PFSK-1 (cell line): Measurements from ENCODE around the gene TM9SF3.

Experiments
- FOXP2 ChIP-seq: optimal IDR thresholded peaks from 2 replicates; pipeline ENCODE3; 2011; ENCODE audit warnings: borderline replicate concordance, control low read depth, inconsistent platforms; ENCODE audit not compliant: insufficient read depth; ENCODE audit errors: extremely low read length, extremely low read depth
- POLR2AphosphoS5 ChIP-seq: IDR thresholded peaks from 2 replicates; pipeline ENCODE4 v1.6.1; 2012; ENCODE audit warnings: low read depth, mild to moderate bottlenecking, control low read depth, low read length, moderate library complexity
- REST ChIP-seq, 2 experiments: IDR thresholded peaks; 2 replicates each; pipeline versions ENCODE4 v1.6.1 to v1.8.0; 2011 to 2012; ENCODE audit warnings: low read depth in 2 of 2, low read length in 2 of 2, control low read depth in 1 of 2, inconsistent platforms in 1 of 2, mild to moderate bottlenecking in 1 of 2, moderate library complexity in 1 of 2; ENCODE audit not compliant: insufficient read depth in 1 of 2
- SIN3A ChIP-seq: IDR thresholded peaks from 2 replicates; pipeline ENCODE4 v1.6.1; 2012; ENCODE audit warnings: mild to moderate bottlenecking, low read length, moderate library complexity, borderline replicate concordance; ENCODE audit not compliant: insufficient read depth
- TAF1 ChIP-seq: IDR thresholded peaks from 2 replicates; pipeline ENCODE4 v1.6.1; 2012; ENCODE audit warnings: low read length, control low read depth, borderline replicate concordance; ENCODE audit not compliant: insufficient read depth

The TM9SF3 gene

GRCh38 chr10:96598846-96599245, 12.0 kb upstream of the TM9SF3 start:
- TF ChIP-seq FOXP2 (no peak), POLR2AphosphoS5 (no peak), SIN3A (no peak), REST (IDR thresholded peaks at IDR 0.05; ENCODE audit: insufficient read depth in 1 of 2, low read depth in 2 of 2, low read length in 2 of 2) (no peak), TAF1 (no peak)

GRCh38 chr10:96596422-96597407, 9.9 kb upstream of the TM9SF3 start:
- no peak for TF ChIP-seq SIN3A
- no peak for TF ChIP-seq POLR2AphosphoS5
- TF ChIP-seq TAF1, result no peak
- no peak for TF ChIP-seq REST (IDR thresholded peaks at IDR 0.05; ENCODE audit: insufficient read depth in 1 of 2, low read depth in 2 of 2, low read length in 2 of 2)
- TF ChIP-seq FOXP2, result no peak

- no peak for TF ChIP-seq REST (IDR thresholded peaks at IDR 0.05; ENCODE audit: insufficient read depth in 1 of 2, low read depth in 2 of 2, low read length in 2 of 2)
- TF ChIP-seq FOXP2, result no peak
- no peak for TF ChIP-seq POLR2AphosphoS5
- no peak for TF ChIP-seq TAF1
- TF ChIP-seq SIN3A, result no peak
These were observed 8.9 kb upstream of the TM9SF3 start for GRCh38 chr10:96595741-96596140.

- TF ChIP-seq POLR2AphosphoS5 (no peak), REST (IDR thresholded peaks at IDR 0.05; ENCODE audit: insufficient read depth in 1 of 2, low read depth in 2 of 2, low read length in 2 of 2) (no peak), TAF1 (no peak), FOXP2 (no peak), SIN3A (no peak)
These were observed 5.1 kb upstream of the TM9SF3 start for GRCh38 chr10:96591946-96592345.
